GM04504 (cell line): Measurements from ENCODE around the gene GBX1.
A peak's percentile ranks its signal among the peaks of the same experiment; 100 is the strongest.

Source experiments
- DNase-seq: peaks from one replicate; pipeline ENCODE4 v3.0.0-alpha.2; 2012; ENCODE audit warnings: low read depth

GBX1 gene

GRCh38 chr7:151126491-151127137, 40.9 kb downstream of the GBX1 start:
- DNase-seq = no peak

- no peak for DNase-seq
Measured at GRCh38 chr7:151125846-151126481, 41.5 kb downstream of the GBX1 start.

GRCh38 chr7:151125470-151125845, 42.0 kb downstream of the GBX1 start:
- no peak for DNase-seq

GRCh38 chr7:151124899-151125399, 42.5 kb downstream of the GBX1 start:
- DNase-seq = no peak

- no peak for DNase-seq
Measured at GRCh38 chr7:151124481-151124880, 43.0 kb downstream of the GBX1 start.

- DNase-seq = peak; percentile 52
Measured at GRCh38 chr7:151123822-151124464, 43.6 kb downstream of the GBX1 start.

GRCh38 chr7:151123158-151123821, 44.2 kb downstream of the GBX1 start:
- no peak for DNase-seq

GRCh38 chr7:151122796-151123157, 44.7 kb downstream of the GBX1 start:
- DNase-seq = no peak

GRCh38 chr7:151122276-151122675, 45.2 kb downstream of the GBX1 start:
- DNase-seq = no peak

- DNase-seq = no peak
Measured at GRCh38 chr7:151121380-151122170, 45.9 kb downstream of the GBX1 start.

- DNase-seq = no peak
Measured at GRCh38 chr7:151120896-151121295, 46.6 kb downstream of the GBX1 start.

- no peak for DNase-seq
Measured at GRCh38 chr7:151119902-151120301, 47.6 kb downstream of the GBX1 start.

GRCh38 chr7:151119055-151119415, 48.5 kb downstream of the GBX1 start:
- DNase-seq = no peak

- no peak for DNase-seq
Measured at GRCh38 chr7:151118108-151119054, 49.1 kb downstream of the GBX1 start.

- no peak for DNase-seq
Measured at GRCh38 chr7:151117565-151117964, 49.9 kb downstream of the GBX1 start.

- no peak for DNase-seq
Measured at GRCh38 chr7:151116603-151117440, 50.7 kb downstream of the GBX1 start.

- DNase-seq = no peak
Measured at GRCh38 chr7:151115836-151116418, 51.6 kb downstream of the GBX1 start.

GRCh38 chr7:151115121-151115835, 52.2 kb downstream of the GBX1 start:
- DNase-seq = no peak
